ENCODE data around the gene PHACTR2.

Gene PHACTR2

DNA sequence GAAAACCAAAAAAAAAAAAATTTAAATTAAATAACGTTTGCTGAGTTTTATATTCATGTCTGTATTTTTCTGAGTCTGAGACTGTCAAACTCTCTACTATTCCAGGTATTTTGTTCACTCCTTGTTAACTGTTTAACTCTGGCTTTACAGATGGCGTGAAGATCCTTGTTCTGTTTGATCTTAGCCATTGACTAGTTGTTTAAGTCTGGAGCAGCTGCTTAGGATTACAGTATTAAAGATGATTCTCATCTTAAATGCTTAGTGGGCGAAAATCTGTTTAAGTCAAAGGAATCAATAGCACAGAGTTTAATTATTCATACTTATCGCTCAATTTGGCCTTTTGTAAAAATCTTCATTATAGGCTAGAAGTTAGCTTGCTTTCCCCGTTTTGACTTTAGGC lies 2.4 kb downstream of the PHACTR2 start:
- DNase-seq (ENCODE audit: low read depth in 1 of 2, low spot score in 1 of 2): no peak
- no peak for TF ChIP-seq JUND (IDR thresholded peaks at IDR 0.05; ENCODE audit: low read depth)
- in situ Hi-C loops (cut with HindIII; ENCODE audit: low pct_unique_long_range_greater_than_20kb, low sequenced_read_pairs): no loop called here

DNA sequence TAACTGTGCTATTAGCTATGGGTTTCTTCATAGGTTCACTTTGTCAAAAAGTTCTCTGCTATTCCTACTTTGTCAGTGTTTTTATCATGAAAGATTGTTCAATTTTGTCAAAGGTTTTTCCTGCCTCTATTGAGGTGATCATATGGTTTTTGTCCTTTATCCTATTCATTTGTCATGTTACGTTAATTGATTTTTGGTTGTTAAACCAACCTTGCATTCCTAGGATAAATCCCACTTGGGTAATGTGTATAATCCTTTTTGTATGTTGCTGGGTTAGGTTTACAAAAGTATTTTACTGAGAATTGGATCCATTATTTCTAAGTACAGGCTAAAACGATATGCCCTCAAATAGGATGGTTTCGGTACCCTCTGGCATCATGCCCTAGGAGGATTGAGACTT lies 5.0 kb downstream of the PHACTR2 start:
- no peak for TF ChIP-seq JUND (IDR thresholded peaks at IDR 0.05; ENCODE audit: low read depth)
- DNase-seq (ENCODE audit: low read depth in 1 of 2, low spot score in 1 of 2): no peak
- in situ Hi-C loops (cut with HindIII; ENCODE audit: low pct_unique_long_range_greater_than_20kb, low sequenced_read_pairs): no loop called here

DNA sequence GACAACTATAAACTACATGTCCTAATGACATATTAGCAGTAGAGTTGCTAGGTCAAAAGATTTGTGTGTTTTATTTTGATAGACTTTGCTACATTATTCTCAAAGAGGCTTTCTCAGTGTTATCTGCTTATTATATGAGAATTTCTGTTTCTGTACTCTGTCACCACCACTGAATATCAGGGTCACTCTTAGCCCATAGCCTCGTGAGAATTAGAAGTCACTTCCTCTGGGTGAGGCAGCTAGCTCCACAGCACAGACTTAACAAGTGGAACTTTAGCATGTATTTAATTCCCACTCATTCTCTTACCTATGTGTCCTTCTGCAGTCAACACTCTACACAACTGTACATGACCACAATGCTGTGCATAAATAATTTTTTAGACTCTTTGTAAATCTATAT lies 6.7 kb downstream of the PHACTR2 start:
- no peak for DNase-seq (ENCODE audit: low read depth in 1 of 2, low spot score in 1 of 2)
- in situ Hi-C loops (cut with HindIII; ENCODE audit: low pct_unique_long_range_greater_than_20kb, low sequenced_read_pairs): no loop called here
- TF ChIP-seq JUND (IDR thresholded peaks at IDR 0.05; ENCODE audit: low read depth): no peak

DNA sequence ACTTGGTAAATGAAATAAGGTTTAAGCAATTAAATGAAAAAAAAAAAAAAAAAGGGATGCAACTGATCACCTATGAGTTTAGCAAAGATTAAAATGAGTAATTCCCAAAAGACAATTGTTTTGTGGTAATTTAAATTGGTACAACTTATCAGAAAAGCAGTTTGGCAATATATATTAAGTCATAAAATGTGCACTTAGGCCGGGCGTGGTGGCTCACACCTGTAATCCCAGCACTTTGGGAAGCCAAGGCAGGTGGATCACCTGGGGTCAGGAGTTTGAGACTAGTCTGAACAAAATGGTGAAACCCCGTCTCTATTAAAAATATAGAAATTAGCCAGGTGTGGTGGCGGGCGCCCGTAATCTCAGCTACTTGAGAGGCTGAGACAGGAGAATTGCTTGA lies 7.9 kb downstream of the PHACTR2 start:
- no peak for DNase-seq (ENCODE audit: low read depth in 1 of 2, low spot score in 1 of 2)
- no peak for TF ChIP-seq JUND (IDR thresholded peaks at IDR 0.05; ENCODE audit: low read depth)
- in situ Hi-C loops (cut with HindIII; ENCODE audit: low pct_unique_long_range_greater_than_20kb, low sequenced_read_pairs): no loop called here

DNA sequence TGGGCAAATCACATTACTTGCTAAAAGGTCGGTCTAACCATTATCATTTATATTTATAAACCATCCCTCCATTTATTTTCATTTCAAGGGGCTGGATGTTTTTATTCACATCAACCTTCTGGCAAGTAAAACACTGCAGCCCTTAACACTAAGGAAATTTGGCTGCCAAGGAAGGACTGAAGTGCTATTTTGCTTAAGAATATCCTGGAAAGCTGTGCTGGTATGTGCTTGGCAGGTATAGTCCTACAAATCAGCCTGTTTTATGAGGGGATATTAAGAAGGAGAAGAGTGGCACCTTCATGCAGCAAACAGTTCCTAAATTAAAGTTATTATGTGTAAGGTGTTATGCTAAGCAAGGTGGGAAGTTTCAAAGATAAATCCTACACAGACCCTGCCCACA lies 9.8 kb downstream of the PHACTR2 start:
- in situ Hi-C loops (cut with HindIII; ENCODE audit: low pct_unique_long_range_greater_than_20kb, low sequenced_read_pairs): no loop called here
- DNase-seq (ENCODE audit: low read depth in 1 of 2, low spot score in 1 of 2): no peak
- TF ChIP-seq JUND (IDR thresholded peaks at IDR 0.05; ENCODE audit: low read depth): no peak

DNA sequence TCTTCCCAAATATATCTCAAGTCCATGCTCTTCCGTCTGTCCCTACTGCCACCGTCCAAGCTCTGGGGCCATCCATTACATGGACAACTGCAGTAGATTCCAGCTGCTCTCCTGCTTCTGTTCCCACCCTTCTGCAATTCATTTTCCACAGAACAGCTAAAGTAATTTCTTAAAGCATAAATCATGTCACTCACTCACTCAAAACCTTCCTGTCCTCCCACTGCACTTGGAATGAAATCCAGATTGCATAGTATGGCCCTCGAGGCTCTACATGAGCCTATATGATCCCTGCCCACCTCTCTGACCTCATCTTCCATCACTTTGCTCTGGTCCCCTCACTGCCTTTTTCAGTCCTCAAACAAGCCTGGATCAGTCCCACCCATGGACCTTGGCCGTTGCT lies 10.9 kb downstream of the PHACTR2 start:
- in situ Hi-C loops (cut with HindIII; ENCODE audit: low pct_unique_long_range_greater_than_20kb, low sequenced_read_pairs): no loop called here
- TF ChIP-seq JUND (IDR thresholded peaks at IDR 0.05; ENCODE audit: low read depth): no peak
- no peak for DNase-seq (ENCODE audit: low read depth in 1 of 2, low spot score in 1 of 2)

DNA sequence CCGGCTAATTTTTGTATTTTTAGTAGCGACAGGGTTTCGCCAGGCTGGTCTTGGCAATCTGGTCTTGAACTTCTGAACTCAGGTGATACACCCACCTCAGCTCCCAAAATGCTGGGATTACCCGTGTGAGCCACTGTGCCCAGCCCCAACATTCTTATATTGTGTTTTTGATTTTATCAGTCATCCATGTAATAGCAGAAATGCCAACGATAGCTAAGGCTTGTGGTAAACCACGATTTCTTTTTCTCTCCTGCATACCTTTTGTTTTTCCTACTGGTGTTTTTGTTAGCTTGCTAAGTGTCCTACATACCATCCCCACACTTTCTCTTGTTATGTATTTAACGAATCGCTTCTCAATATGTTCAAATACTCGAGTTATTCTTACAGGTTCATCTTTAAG lies 12.1 kb downstream of the PHACTR2 start:
- in situ Hi-C loops (cut with HindIII; ENCODE audit: low pct_unique_long_range_greater_than_20kb, low sequenced_read_pairs): no loop called here
- TF ChIP-seq JUND (IDR thresholded peaks at IDR 0.05; ENCODE audit: low read depth): no peak
- peak in 1 of 2 experiments; percentile 36 for DNase-seq (ENCODE audit: low read depth in 1 of 2, low spot score in 1 of 2)

DNA sequence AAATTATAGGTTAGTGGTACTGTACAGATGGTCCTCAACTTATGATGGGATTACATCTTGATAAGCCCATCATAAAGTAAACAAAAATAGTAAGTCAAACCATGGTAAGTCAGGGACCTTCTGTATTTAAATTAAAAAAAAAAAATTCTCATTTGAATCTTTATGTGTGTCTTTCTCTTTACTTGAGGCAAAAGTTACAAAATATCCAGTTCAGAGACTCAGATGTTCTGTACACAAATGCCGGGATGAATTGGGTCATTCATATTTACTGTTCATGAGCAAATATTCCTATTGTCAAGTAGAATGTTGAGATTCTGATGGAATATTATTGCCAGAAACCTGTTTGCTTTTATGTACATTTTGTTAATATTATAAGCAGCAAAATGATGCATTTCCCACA lies 13.4 kb downstream of the PHACTR2 start:
- TF ChIP-seq JUND (IDR thresholded peaks at IDR 0.05; ENCODE audit: low read depth): no peak
- in situ Hi-C loops (cut with HindIII; ENCODE audit: low pct_unique_long_range_greater_than_20kb, low sequenced_read_pairs): no loop called here
- no peak for DNase-seq (ENCODE audit: low read depth in 1 of 2, low spot score in 1 of 2)

DNA sequence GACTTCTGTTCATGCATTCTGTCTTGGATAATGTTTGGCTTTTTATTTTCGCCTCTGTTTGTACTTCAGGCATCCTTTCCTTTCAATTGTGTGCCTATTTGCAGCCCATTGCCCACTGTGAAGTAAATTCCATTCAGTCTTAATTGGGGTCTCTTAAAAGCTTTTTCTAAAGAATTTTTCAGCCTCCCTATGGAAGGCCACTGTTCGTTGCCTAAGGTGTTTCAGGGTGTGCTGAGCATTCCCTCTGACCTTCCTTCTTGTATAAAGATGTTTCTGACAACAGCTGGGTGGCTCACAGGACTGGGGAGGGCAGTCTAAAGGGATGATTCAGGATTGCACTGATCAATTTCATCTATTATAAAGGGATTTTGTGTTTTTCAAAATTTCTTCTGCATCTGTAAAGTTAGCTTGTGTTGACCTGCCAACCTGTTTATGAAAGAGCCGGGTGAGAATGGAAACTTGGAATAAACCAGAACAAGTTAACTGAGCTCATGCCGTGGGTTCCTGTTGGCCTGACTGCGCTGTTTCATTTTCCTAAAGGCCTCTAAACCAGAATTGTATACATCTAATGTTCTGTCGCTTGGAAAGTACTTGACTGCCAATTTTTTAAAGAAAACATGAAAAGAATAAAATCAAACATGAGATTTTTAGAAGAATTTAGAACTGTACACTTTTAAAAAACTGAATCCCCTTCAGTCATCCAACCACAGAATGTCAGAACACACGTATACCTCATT lies 14.3 kb downstream of the PHACTR2 start:
- TF ChIP-seq JUND (IDR thresholded peaks at IDR 0.05; ENCODE audit: low read depth): no peak
- in situ Hi-C loops (cut with HindIII; ENCODE audit: low pct_unique_long_range_greater_than_20kb, low sequenced_read_pairs): no loop called here
- no peak for DNase-seq (ENCODE audit: low read depth in 1 of 2, low spot score in 1 of 2)

DNA sequence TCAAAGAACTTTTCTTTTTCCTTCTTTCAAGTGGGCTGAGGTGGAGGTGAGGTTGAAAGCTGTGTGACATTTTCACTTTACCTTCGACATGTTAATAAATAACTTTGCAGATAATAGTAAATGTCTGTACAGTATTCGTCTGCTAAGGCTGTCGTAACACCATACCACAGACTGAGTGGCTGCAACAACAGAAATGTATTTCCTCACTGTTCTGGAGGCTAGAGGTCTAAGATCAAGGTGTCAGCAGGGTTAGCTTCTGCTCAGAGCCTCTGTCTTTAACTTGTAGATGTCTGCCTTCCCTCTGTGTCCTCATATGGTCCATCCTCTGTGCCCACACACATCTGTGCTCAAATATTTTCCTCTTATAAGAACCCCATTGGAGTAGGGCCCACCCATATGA lies 14.9 kb downstream of the PHACTR2 start:
- DNase-seq (ENCODE audit: low read depth in 1 of 2, low spot score in 1 of 2): no peak
- in situ Hi-C loops (cut with HindIII; ENCODE audit: low pct_unique_long_range_greater_than_20kb, low sequenced_read_pairs): no loop called here
- no peak for TF ChIP-seq JUND (IDR thresholded peaks at IDR 0.05; ENCODE audit: low read depth)

DNA sequence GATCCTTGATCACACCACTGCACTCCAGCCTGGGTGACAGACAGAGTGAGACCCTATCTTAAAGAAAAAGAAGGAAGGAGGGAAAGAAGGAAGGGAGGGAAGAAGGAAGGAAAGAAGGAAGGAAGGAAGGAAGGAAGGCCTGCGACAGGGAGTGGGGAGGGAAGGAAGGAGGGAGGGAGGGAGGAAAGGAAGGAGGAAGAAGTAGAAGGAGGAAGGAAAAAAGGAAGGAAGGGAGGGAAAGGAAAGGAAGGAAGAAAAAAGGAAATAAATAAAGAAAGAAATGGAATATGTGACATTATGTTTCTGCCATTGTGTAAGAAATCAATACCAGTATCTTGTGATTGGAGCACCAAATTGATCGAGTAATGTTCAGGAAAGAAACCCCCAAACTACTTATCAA lies 16.2 kb downstream of the PHACTR2 start:
- no peak for TF ChIP-seq JUND (IDR thresholded peaks at IDR 0.05; ENCODE audit: low read depth)
- in situ Hi-C loops (cut with HindIII; ENCODE audit: low pct_unique_long_range_greater_than_20kb, low sequenced_read_pairs): no loop called here
- no peak for DNase-seq (ENCODE audit: low read depth in 1 of 2, low spot score in 1 of 2)

DNA sequence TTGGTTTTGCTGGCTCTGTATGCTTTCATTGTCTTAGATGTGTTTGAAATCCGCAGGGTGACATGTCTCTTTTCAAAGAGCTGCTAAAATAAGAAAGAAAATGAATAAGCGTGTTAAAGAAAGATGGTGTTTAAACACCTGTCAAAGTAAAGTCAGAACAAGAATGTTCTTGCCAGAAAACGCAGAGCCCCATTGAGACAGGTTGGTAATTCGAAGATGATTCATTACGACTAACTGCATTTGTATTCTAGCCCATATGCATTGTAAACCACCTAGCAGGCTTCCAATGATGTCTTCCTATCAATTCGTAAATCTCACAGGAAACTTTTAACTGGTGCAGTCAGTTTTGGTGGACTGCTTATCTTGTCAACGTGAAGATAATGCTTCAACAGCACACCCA lies 16.8 kb downstream of the PHACTR2 start:
- no peak for TF ChIP-seq JUND (IDR thresholded peaks at IDR 0.05; ENCODE audit: low read depth)
- in situ Hi-C loops (cut with HindIII; ENCODE audit: low pct_unique_long_range_greater_than_20kb, low sequenced_read_pairs): no loop called here
- no peak for DNase-seq (ENCODE audit: low read depth in 1 of 2, low spot score in 1 of 2)

DNA sequence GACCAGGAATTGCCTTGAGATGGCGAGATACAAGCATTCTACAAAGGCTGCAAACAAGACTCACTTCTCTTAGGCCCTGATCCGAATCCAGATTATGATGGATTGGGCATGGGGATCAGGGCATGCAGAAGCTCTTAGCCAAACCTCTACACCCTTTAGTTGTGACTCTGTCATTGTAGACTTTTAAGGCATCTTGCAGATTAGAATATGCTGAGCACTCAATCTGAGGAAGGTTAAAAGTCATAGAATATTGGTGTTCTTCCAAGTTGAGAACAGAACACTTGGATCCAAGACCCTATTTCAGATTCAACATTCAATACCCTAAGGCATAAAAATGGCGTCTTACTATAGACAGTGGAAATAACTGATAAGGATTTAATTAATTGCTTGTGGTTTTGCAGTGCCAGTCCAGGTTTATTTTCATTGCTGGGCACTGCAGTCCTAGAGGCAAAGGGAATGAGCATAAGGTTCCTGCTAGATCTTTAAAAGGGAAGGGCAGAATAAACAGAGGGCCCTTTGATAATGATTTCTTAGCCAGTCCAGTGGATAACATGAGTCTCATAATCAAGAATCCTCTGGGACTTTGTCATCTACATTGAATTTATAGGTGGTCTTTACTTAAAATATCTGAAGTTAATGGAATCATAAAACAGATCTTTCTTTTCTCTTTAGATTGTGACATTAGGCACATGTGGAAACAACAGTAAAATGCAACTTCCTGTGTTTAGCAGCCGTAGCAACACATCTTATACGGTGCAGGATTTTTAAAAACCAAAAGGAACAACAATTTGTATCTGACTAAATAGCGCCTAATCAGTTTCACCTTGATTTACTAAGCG lies 17.6 kb downstream of the PHACTR2 start:
- no peak for DNase-seq (ENCODE audit: low read depth in 1 of 2, low spot score in 1 of 2)
- TF ChIP-seq JUND (IDR thresholded peaks at IDR 0.05; ENCODE audit: low read depth): no peak
- in situ Hi-C loops (cut with HindIII; ENCODE audit: low pct_unique_long_range_greater_than_20kb, low sequenced_read_pairs): no loop called here
